Ishikawa (cell line): ENCODE data around the gene RIPOR3.

Source experiments
- CEBPB ChIP-seq: IDR thresholded peaks from 2 replicates; pipeline ENCODE4 v1.6.1; 2012
- CREB1 ChIP-seq: IDR thresholded peaks from 2 replicates; pipeline ENCODE4 v1.6.1; 2012; ENCODE audit warnings: low read depth
- EGR1 ChIP-seq: IDR thresholded peaks from 2 replicates; pipeline ENCODE4 v1.6.1; 2012
- EP300 ChIP-seq: IDR thresholded peaks from 2 replicates; pipeline ENCODE4 v1.6.1; 2012; ENCODE audit warnings: borderline replicate concordance
- FOXM1 ChIP-seq: IDR thresholded peaks from 2 replicates; pipeline ENCODE4 v1.6.1; 2012; ENCODE audit warnings: low read depth, borderline replicate concordance
- MAX ChIP-seq: IDR thresholded peaks from 2 replicates; pipeline ENCODE4 v1.6.1; 2012
- NFIC ChIP-seq: IDR thresholded peaks from 2 replicates; pipeline ENCODE4 v1.6.1; 2012
- RAD21 ChIP-seq: IDR thresholded peaks from 2 replicates; pipeline ENCODE4 v1.6.1; 2012; ENCODE audit warnings: low read depth
- REST ChIP-seq: IDR thresholded peaks from 2 replicates; pipeline ENCODE4 v1.6.1; 2012; ENCODE audit warnings: low read depth, mild to moderate bottlenecking
- TAF1 ChIP-seq: IDR thresholded peaks from 2 replicates; pipeline ENCODE4 v1.6.1; 2012; ENCODE audit warnings: low read depth, mild to moderate bottlenecking
- TCF12 ChIP-seq: IDR thresholded peaks from 2 replicates; pipeline ENCODE4 v1.6.1; 2012; ENCODE audit warnings: low read depth
- TEAD4 ChIP-seq: IDR thresholded peaks from 2 replicates; pipeline ENCODE4 v1.6.1; 2012
- USF1 ChIP-seq: IDR thresholded peaks from 2 replicates; pipeline ENCODE4 v1.6.1; 2012
- YY1 ChIP-seq: IDR thresholded peaks from 2 replicates; pipeline ENCODE4 v1.6.1; 2012; ENCODE audit warnings: low read depth
- ZBTB7A ChIP-seq: IDR thresholded peaks from 2 replicates; pipeline ENCODE4 v1.6.1; 2012; ENCODE audit warnings: low read depth

The RIPOR3 gene

GRCh38 chr20:50690650-50691572, at the start of gene RIPOR3:
RIPOR3 (minus strand) TSS chr20:50691542; CDS start chr20:50691128, 414 bp downstream.
- no peak for TF ChIP-seq CREB1
- TF ChIP-seq EGR1 = no peak
- TF ChIP-seq ZBTB7A = no peak
- TF ChIP-seq TAF1 = no peak
- no peak for TF ChIP-seq USF1
- no peak for TF ChIP-seq MAX
- no peak for TF ChIP-seq YY1
- TF ChIP-seq TCF12 = no peak
- TF ChIP-seq FOXM1 = no peak
- no peak for TF ChIP-seq CEBPB

GRCh38 chr20:50737352-50737751, 46.0 kb upstream of the RIPOR3 start:
- TF ChIP-seq FOXM1 = no peak
- TF ChIP-seq EGR1 = no peak
- TF ChIP-seq MAX = no peak
- TF ChIP-seq ZBTB7A = no peak
- no peak for TF ChIP-seq CREB1
- TF ChIP-seq YY1 = no peak
- no peak for TF ChIP-seq RAD21
- TF ChIP-seq TEAD4 = no peak
- no peak for TF ChIP-seq EP300
- TF ChIP-seq CEBPB = no peak
- TF ChIP-seq REST = no peak

- TF ChIP-seq RAD21 = no peak
- no peak for TF ChIP-seq CEBPB
- TF ChIP-seq EGR1 = no peak
- TF ChIP-seq NFIC = no peak
- TF ChIP-seq ZBTB7A = no peak
- TF ChIP-seq TAF1 = no peak
- no peak for TF ChIP-seq YY1
- no peak for TF ChIP-seq MAX
These were observed 44.5 kb upstream of the RIPOR3 start for GRCh38 chr20:50735813-50736212.

GRCh38 chr20:50734730-50735679, 43.7 kb upstream of the RIPOR3 start:
- TF ChIP-seq TEAD4 (no peak), REST (no peak), TAF1 (no peak), MAX (no peak), USF1 (no peak), NFIC (no peak), YY1 (no peak), CREB1 (no peak), TCF12 (no peak), EGR1 (no peak), FOXM1 (no peak), ZBTB7A (no peak), RAD21 (no peak), CEBPB (no peak)
